ENCODE results near the gene PALM.
A peak's percentile ranks its signal among the peaks of the same experiment; 100 is the strongest.

PALM gene

GRCh38 chr19:795691-796581 is 87.2 kb downstream of the PALM start:
- H3K27ac ChIP-seq, result peak overlapping the region; percentile 78 to 92
- no peak for DNase-seq (ENCODE audit: low spot score)
- peak overlapping the region; percentile 93 for H3K4me3 ChIP-seq
- no peak for TF ChIP-seq CTCF (IDR thresholded peaks at IDR 0.05)

GRCh38 chr19:796692-797527 is 88.2 kb downstream of the PALM start, which contains the start of gene PTBP1:
PTBP1 (plus strand) TSS chr19:797452; CDS start chr19:797498, 46 bp downstream.
- H3K4me3 ChIP-seq, result peak within 1 kb of the TSS; percentile 94
- peak; percentile 100 for DNase-seq (ENCODE audit: low spot score)
- peak within 1 kb of the TSS; percentile 98 to 99 for H3K27ac ChIP-seq
- no peak for TF ChIP-seq CTCF (IDR thresholded peaks at IDR 0.05)
